Liver (tissue), 9 donors: ENCODE data around the gene NXPE1. TPM values are rescaled to one million over a fixed set of nuclear protein-coding genes. Genes with fewer than 3 reads are reported as not detected.

Experiments used
- DNase-seq: peaks from one replicate; pipeline ENCODE4 v3.0.0-alpha.2; 2017; ENCODE audit warnings: low spot score
- H3K27ac ChIP-seq, 2 donors: one replicate each; pipeline ENCODE4 v1.7.0; 2013; ENCODE audit warnings: inconsistent platforms in 2 of 2, low read length in 2 of 2, control low read depth in 1 of 2, low read depth in 1 of 2, mild to moderate bottlenecking in 1 of 2
- H3K27me3 ChIP-seq, 4 donors: one replicate each; pipeline versions ENCODE4 v1.6.1 to v1.7.0; 2013; ENCODE audit warnings: low read length in 3 of 4, inconsistent platforms in 1 of 4, mild to moderate bottlenecking in 1 of 4, moderate library complexity in 1 of 4; ENCODE audit not compliant: control insufficient read depth in 4 of 4, insufficient read depth in 4 of 4
- H3K36me3 ChIP-seq, 4 donors: one replicate each; pipeline versions ENCODE4 v1.6.1 to v1.7.0; 2013; ENCODE audit warnings: low read length in 3 of 4, mild to moderate bottlenecking in 3 of 4, low read depth in 1 of 4, moderate library complexity in 1 of 4; ENCODE audit not compliant: control insufficient read depth in 4 of 4, insufficient read depth in 3 of 4
- H3K4me1 ChIP-seq, 4 donors: one replicate each; pipeline versions ENCODE4 v1.6.1 to v1.7.0; 2013; ENCODE audit warnings: low read length in 3 of 4, mild to moderate bottlenecking in 3 of 4, moderate library complexity in 1 of 4; ENCODE audit not compliant: control insufficient read depth in 4 of 4, insufficient read depth in 4 of 4
- H3K4me3 ChIP-seq, 3 donors: one replicate each; pipeline versions ENCODE4 v1.6.1 to v1.7.0; 2013; ENCODE audit warnings: low read length in 3 of 3, control low read depth in 1 of 3, low read depth in 1 of 3, mild to moderate bottlenecking in 1 of 3
- H3K9ac ChIP-seq, 2 donors: one replicate each; pipeline ENCODE4 v1.7.0; 2013; ENCODE audit warnings: low read length in 2 of 2, mild to moderate bottlenecking in 2 of 2, moderate library complexity in 2 of 2, control low read depth in 1 of 2, low read depth in 1 of 2
- H3K9me3 ChIP-seq, 4 donors: one replicate each; pipeline versions ENCODE4 v1.6.1 to v1.7.0; 2013; ENCODE audit warnings: low read length in 3 of 4; ENCODE audit not compliant: control insufficient read depth in 4 of 4
- EGR1 ChIP-seq, 2 donors: IDR thresholded peaks; 2 replicates each; pipeline ENCODE4 v1.6.1; 2016 to 2018; ENCODE audit warnings: antibody characterized with exemption in 2 of 2, low read depth in 2 of 2
- FOXA1 ChIP-seq: IDR thresholded peaks from 2 replicates; pipeline ENCODE4 v1.6.1; 2016; ENCODE audit warnings: antibody characterized with exemption
- FOXA2 ChIP-seq: IDR thresholded peaks from 2 replicates; pipeline ENCODE4 v1.6.1; 2016; ENCODE audit warnings: antibody characterized with exemption
- GABPA ChIP-seq, 2 donors: IDR thresholded peaks in 1 of 2; conservative IDR thresholded peaks in 1 of 2; 2 replicates each; pipeline ENCODE4 v1.6.1; 2016; ENCODE audit warnings: antibody characterized with exemption in 2 of 2, mild to moderate bottlenecking in 1 of 2, moderate library complexity in 1 of 2
- HNF4A ChIP-seq, 2 donors: conservative IDR thresholded peaks; 2 replicates each; pipeline ENCODE4 v1.6.1; 2016; ENCODE audit warnings: antibody characterized with exemption in 2 of 2, mild to moderate bottlenecking in 2 of 2
- HNF4G ChIP-seq: IDR thresholded peaks from 2 replicates; pipeline ENCODE4 v1.6.1; 2016; ENCODE audit warnings: antibody characterized with exemption
- JUND ChIP-seq, 2 donors: IDR thresholded peaks; 2 replicates each; pipeline ENCODE4 v1.6.1; 2016; ENCODE audit warnings: antibody characterized with exemption in 2 of 2
- NR2F2 ChIP-seq: IDR thresholded peaks from 2 replicates; pipeline ENCODE4 v1.6.1; 2016; ENCODE audit warnings: antibody characterized with exemption
- RAD21 ChIP-seq, 2 donors: IDR thresholded peaks; 2 replicates each; pipeline ENCODE4 v1.6.1; 2016; ENCODE audit warnings: antibody characterized with exemption in 2 of 2, mild to moderate bottlenecking in 2 of 2
- RXRA ChIP-seq, 2 donors: IDR thresholded peaks; 2 replicates each; pipeline ENCODE4 v1.6.1; 2017 to 2018; ENCODE audit warnings: antibody characterized with exemption in 2 of 2, mild to moderate bottlenecking in 1 of 2
- SP1 ChIP-seq: IDR thresholded peaks from 2 replicates; pipeline ENCODE4 v1.6.1; 2018; ENCODE audit warnings: antibody characterized with exemption, mild to moderate bottlenecking
- TAF1 ChIP-seq: conservative IDR thresholded peaks from 2 replicates; pipeline ENCODE4 v1.6.1; 2016; ENCODE audit warnings: antibody characterized with exemption, mild to moderate bottlenecking
- YY1 ChIP-seq: IDR thresholded peaks from 2 replicates; pipeline ENCODE4 v1.6.1; 2016; ENCODE audit warnings: antibody characterized with exemption, mild to moderate bottlenecking
- WGBS: extraction: QIAGEN DNeasy Blood & Tissue Kit; methylation state at CpG from one replicate; pipeline ENCODE4 v1.1.7; 2013; 5-methylcytosine and 5-hydroxymethylcytosine counted together
- polyA plus RNA-seq, 2 donors: library from polyadenylated mRNA; stranded (reverse) in 1 of 2; unstranded in 1 of 2; fragments of 200-250 nt in 1 of 2; fragments of >200 nt in 1 of 2; fragmentation: Nextera tagmentation in 1 of 2; extraction: Ambion mirVana in 1 of 2; gene quantifications; one replicate each; pipeline versions ENCODE4 v1.2.1 to v1.2.3, GENCODE V29; 2013 to 2015
- total RNA-seq, 2 donors: library from RNA; depleted of rRNA; stranded (reverse); fragments of >200 nt; gene quantifications; one replicate each; pipeline ENCODE4 v1.2.3, GENCODE V29; 2014
- TF ChIP-seq, protein P1 (sequence below): IDR thresholded peaks from 2 replicates; pipeline ENCODE4 v1.6.1; 2016; ENCODE audit warnings: antibody characterized with exemption
- TF ChIP-seq, protein P2 (sequence below): fragments of 150-350 bp; IDR thresholded peaks from 2 replicates; pipeline ENCODE4 v1.5.1; 2017; ENCODE audit warnings: improper control_type of control experiment, low read depth, low read length; ENCODE audit not compliant: missing input control
- TF ChIP-seq, protein P3 (sequence below): IDR thresholded peaks from 2 replicates; pipeline ENCODE4 v1.6.1; 2016; ENCODE audit warnings: antibody characterized with exemption
- TF ChIP-seq, protein P4 (sequence below): IDR thresholded peaks from 2 replicates; pipeline ENCODE4 v1.6.1; 2016; ENCODE audit warnings: antibody characterized with exemption
- TF ChIP-seq, protein P5 (sequence below): IDR thresholded peaks from 2 replicates; pipeline ENCODE4 v1.6.1; 2016; ENCODE audit warnings: antibody characterized with exemption, mild to moderate bottlenecking
- donor health status: healthy.
- donor health status: healthy.
- donor health status: healthy.
- donor health status: healthy.
- donor health status: healthy.

The NXPE1 gene
- total and polyA plus RNA-seq, 4 donors, result not detected

DNA sequence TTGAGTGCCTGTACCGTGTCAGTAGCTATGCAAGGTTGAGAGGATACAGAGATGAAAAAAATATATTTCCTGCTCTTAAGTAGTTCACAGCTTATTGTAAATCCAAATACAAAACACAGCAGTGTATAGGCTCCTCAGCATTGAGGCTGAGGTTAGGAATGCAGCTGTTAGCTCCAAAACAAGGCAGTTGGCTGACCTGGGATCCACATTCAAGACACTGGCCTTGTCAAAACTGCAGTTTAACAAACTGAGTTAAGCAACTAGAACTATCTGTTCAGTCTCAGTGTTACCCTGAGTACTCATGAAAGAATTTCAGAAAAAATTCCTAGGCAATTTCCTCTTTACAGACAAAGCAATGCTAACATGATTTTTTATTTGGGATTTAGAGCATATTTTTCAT, 77.6 kb downstream of the NXPE1 start:
- TF ChIP-seq JUND (IDR thresholded peaks at IDR 0.05) (no peak), NR2F2 (no peak), GABPA (IDR thresholded peaks at IDR 0.05 in 1 of 2, conservative IDR thresholded peaks at IDR 0.05 in 1 of 2) (no peak), FOXA1 (no peak), RXRA (IDR thresholded peaks at IDR 0.05) (no peak), RAD21 (IDR thresholded peaks at IDR 0.05) (no peak), FOXA2 (no peak), TAF1 (no peak), EGR1 (IDR thresholded peaks at IDR 0.05; ENCODE audit: low read depth in 2 of 2) (no peak), HNF4G (no peak), HNF4A (conservative IDR thresholded peaks at IDR 0.05) (no peak), YY1 (no peak), SP1 (no peak)
- TF ChIP-seq, protein P1, sequence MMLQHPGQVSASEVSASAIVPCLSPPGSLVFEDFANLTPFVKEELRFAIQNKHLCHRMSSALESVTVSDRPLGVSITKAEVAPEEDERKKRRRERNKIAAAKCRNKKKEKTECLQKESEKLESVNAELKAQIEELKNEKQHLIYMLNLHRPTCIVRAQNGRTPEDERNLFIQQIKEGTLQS, result no peak
- TF ChIP-seq, protein P2, sequence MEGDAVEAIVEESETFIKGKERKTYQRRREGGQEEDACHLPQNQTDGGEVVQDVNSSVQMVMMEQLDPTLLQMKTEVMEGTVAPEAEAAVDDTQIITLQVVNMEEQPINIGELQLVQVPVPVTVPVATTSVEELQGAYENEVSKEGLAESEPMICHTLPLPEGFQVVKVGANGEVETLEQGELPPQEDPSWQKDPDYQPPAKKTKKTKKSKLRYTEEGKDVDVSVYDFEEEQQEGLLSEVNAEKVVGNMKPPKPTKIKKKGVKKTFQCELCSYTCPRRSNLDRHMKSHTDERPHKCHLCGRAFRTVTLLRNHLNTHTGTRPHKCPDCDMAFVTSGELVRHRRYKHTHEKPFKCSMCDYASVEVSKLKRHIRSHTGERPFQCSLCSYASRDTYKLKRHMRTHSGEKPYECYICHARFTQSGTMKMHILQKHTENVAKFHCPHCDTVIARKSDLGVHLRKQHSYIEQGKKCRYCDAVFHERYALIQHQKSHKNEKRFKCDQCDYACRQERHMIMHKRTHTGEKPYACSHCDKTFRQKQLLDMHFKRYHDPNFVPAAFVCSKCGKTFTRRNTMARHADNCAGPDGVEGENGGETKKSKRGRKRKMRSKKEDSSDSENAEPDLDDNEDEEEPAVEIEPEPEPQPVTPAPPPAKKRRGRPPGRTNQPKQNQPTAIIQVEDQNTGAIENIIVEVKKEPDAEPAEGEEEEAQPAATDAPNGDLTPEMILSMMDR, result no peak
- TF ChIP-seq, protein P3, sequence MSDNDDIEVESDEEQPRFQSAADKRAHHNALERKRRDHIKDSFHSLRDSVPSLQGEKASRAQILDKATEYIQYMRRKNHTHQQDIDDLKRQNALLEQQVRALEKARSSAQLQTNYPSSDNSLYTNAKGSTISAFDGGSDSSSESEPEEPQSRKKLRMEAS, result no peak
- TF ChIP-seq, protein P4, sequence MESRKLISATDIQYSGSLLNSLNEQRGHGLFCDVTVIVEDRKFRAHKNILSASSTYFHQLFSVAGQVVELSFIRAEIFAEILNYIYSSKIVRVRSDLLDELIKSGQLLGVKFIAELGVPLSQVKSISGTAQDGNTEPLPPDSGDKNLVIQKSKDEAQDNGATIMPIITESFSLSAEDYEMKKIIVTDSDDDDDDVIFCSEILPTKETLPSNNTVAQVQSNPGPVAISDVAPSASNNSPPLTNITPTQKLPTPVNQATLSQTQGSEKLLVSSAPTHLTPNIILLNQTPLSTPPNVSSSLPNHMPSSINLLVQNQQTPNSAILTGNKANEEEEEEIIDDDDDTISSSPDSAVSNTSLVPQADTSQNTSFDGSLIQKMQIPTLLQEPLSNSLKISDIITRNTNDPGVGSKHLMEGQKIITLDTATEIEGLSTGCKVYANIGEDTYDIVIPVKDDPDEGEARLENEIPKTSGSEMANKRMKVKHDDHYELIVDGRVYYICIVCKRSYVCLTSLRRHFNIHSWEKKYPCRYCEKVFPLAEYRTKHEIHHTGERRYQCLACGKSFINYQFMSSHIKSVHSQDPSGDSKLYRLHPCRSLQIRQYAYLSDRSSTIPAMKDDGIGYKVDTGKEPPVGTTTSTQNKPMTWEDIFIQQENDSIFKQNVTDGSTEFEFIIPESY, result no peak
- TF ChIP-seq, protein P5, sequence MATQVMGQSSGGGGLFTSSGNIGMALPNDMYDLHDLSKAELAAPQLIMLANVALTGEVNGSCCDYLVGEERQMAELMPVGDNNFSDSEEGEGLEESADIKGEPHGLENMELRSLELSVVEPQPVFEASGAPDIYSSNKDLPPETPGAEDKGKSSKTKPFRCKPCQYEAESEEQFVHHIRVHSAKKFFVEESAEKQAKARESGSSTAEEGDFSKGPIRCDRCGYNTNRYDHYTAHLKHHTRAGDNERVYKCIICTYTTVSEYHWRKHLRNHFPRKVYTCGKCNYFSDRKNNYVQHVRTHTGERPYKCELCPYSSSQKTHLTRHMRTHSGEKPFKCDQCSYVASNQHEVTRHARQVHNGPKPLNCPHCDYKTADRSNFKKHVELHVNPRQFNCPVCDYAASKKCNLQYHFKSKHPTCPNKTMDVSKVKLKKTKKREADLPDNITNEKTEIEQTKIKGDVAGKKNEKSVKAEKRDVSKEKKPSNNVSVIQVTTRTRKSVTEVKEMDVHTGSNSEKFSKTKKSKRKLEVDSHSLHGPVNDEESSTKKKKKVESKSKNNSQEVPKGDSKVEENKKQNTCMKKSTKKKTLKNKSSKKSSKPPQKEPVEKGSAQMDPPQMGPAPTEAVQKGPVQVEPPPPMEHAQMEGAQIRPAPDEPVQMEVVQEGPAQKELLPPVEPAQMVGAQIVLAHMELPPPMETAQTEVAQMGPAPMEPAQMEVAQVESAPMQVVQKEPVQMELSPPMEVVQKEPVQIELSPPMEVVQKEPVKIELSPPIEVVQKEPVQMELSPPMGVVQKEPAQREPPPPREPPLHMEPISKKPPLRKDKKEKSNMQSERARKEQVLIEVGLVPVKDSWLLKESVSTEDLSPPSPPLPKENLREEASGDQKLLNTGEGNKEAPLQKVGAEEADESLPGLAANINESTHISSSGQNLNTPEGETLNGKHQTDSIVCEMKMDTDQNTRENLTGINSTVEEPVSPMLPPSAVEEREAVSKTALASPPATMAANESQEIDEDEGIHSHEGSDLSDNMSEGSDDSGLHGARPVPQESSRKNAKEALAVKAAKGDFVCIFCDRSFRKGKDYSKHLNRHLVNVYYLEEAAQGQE, result no peak
- WGBS, result 85% methylated on average over 1 of the region's 1 CpG
- Histone ChIP-seq H3K4me3 (no peak overlapping the region), H3K27ac (no peak overlapping the region), H3K4me1 (no peaks in the 10 kb centered on the region), H3K27me3 (no peaks in the 10 kb centered on the region), H3K9me3 (no peaks in the 10 kb centered on the region), H3K9ac (no peak overlapping the region), H3K36me3 (no peaks in the 10 kb centered on the region)
- DNase-seq, result no peak
